ENCODE results near the gene TSPO. TPM values are rescaled to one million over a fixed set of nuclear protein-coding genes. Genes with fewer than 3 reads are reported as not detected.

The TSPO gene
- total RNA-seq, 1 experiment from 2014 or later: 195 TPM

- Mint-ChIP-seq H3K9me3 (ENCODE audit: low read depth, unreplicated experiment) (no peaks in the 10 kb centered on the region), H3K36me3 (ENCODE audit: insufficient read depth, unreplicated experiment) (no peaks in the 10 kb centered on the region), H3K27ac (ENCODE audit: unreplicated experiment) (no peak overlapping the region), H3K4me1 (ENCODE audit: low read depth, unreplicated experiment) (peaks cover 12% of the 10 kb centered on the region), H3K4me3 (ENCODE audit: low read depth, unreplicated experiment) (no peak overlapping the region), H3K27me3 (ENCODE audit: unreplicated experiment) (peaks cover 34% of the 10 kb centered on the region)
- intact Hi-C loops (cut with micrococcal nuclease; ENCODE audit: unreplicated experiment): no loop called here
- no TSS peak for BruUV-seq (replicated peaks)
- CTCF ChIA-PET: no interaction called here
- DNase-seq: no peak
- TF ChIP-seq, protein P1, sequence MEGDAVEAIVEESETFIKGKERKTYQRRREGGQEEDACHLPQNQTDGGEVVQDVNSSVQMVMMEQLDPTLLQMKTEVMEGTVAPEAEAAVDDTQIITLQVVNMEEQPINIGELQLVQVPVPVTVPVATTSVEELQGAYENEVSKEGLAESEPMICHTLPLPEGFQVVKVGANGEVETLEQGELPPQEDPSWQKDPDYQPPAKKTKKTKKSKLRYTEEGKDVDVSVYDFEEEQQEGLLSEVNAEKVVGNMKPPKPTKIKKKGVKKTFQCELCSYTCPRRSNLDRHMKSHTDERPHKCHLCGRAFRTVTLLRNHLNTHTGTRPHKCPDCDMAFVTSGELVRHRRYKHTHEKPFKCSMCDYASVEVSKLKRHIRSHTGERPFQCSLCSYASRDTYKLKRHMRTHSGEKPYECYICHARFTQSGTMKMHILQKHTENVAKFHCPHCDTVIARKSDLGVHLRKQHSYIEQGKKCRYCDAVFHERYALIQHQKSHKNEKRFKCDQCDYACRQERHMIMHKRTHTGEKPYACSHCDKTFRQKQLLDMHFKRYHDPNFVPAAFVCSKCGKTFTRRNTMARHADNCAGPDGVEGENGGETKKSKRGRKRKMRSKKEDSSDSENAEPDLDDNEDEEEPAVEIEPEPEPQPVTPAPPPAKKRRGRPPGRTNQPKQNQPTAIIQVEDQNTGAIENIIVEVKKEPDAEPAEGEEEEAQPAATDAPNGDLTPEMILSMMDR (IDR thresholded peaks at IDR 0.05; ENCODE audit: unreplicated experiment): no peak
These were observed 46.8 kb downstream of the TSPO start for GRCh38 chr22:43198126-43198525.

DNA sequence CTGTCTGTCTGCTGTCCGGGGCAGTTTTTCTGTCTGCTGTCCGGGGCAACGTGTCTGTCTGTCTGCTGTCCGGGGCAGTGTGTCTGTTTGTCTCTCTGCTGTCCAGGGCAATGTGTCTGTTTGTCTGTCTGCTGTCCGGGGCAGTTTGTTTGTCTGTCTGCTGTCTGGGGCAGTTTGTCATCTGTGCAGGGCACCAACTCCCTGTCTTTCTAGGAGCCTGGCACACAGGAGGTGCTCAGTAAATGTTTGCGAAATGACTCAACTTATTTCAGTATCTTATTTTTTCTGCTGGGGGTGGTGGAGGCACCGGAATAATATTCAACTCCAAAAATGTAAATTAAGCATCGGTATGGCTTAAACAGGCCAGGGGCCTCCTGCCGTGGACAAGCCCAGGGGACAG lies 47.6 kb downstream of the TSPO start:
- Mint-ChIP-seq H3K27ac (ENCODE audit: unreplicated experiment) (no peak overlapping the region), H3K36me3 (ENCODE audit: insufficient read depth, unreplicated experiment) (no peaks in the 10 kb centered on the region), H3K4me1 (ENCODE audit: low read depth, unreplicated experiment) (peaks cover 12% of the 10 kb centered on the region), H3K4me3 (ENCODE audit: low read depth, unreplicated experiment) (no peak overlapping the region), H3K27me3 (ENCODE audit: unreplicated experiment) (peaks cover 34% of the 10 kb centered on the region), H3K9me3 (ENCODE audit: low read depth, unreplicated experiment) (no peaks in the 10 kb centered on the region)
- no TSS peak for BruUV-seq (replicated peaks)
- intact Hi-C loops (cut with micrococcal nuclease; ENCODE audit: unreplicated experiment): no loop called here
- CTCF ChIA-PET: no interaction called here
- TF ChIP-seq, protein P1 (IDR thresholded peaks at IDR 0.05; ENCODE audit: unreplicated experiment): no peak
- DNase-seq: no peak

DNA sequence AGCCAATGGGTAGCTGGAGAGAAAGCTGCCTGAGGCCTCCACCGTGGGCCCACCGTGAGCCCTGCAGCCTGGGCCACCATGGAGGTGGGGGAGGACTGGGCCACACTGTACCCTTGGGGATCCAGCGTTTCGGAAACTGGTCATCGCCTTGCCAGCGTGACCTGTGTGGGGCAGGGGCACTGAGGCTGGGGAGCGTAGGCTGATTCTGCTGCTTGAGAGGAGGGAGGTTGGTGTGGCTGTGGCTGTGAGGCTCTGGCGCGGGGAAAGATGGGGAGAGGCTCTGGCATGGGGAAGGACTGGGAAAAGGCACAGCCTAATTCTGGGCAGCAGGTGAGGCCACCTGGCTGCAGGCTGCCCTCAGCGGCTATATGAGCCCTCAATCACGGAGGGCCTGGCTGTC lies 48.2 kb downstream of the TSPO start:
- Mint-ChIP-seq H3K27ac (ENCODE audit: unreplicated experiment) (no peak overlapping the region), H3K27me3 (ENCODE audit: unreplicated experiment) (peaks cover 34% of the 10 kb centered on the region), H3K4me3 (ENCODE audit: low read depth, unreplicated experiment) (no peak overlapping the region), H3K9me3 (ENCODE audit: low read depth, unreplicated experiment) (no peaks in the 10 kb centered on the region), H3K4me1 (ENCODE audit: low read depth, unreplicated experiment) (peaks cover 12% of the 10 kb centered on the region), H3K36me3 (ENCODE audit: insufficient read depth, unreplicated experiment) (no peaks in the 10 kb centered on the region)
- intact Hi-C loops (cut with micrococcal nuclease; ENCODE audit: unreplicated experiment): no loop called here
- TF ChIP-seq, protein P1 (IDR thresholded peaks at IDR 0.05; ENCODE audit: unreplicated experiment): no peak
- no peak for DNase-seq
- CTCF ChIA-PET: no interaction called here
- BruUV-seq (replicated peaks): no TSS peak

DNA sequence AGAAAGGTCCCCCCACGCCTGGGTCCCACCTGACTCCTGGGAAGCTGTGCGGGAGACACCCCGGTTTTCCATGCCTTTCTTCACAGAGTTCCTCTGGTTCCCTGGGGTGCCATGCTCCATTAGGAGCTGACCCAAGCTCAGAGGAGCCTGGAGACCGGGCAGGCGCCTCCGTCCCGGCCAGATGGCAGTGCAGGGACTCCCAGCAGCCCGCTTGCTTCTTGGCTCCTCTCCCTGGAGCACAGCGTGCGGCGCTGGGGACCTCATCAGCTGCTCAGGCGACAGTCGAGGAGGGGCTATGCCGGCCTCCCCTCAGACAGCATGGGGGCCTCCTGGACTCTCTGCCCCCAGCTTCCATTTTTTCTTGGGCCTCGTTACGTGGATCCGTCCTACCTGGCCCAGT lies 48.7 kb downstream of the TSPO start:
- TF ChIP-seq, protein P1 (IDR thresholded peaks at IDR 0.05; ENCODE audit: unreplicated experiment): no peak

More for the DNA sequence above, 48.7 kb downstream of the TSPO start:
- H3K4me3 Mint-ChIP-seq (ENCODE audit: low read depth, unreplicated experiment): no peak overlapping the region
- CTCF ChIA-PET: no interaction called here
- no peak overlapping the region for H3K27ac Mint-ChIP-seq (ENCODE audit: unreplicated experiment)
- no peaks in the 10 kb centered on the region for H3K36me3 Mint-ChIP-seq (ENCODE audit: insufficient read depth, unreplicated experiment)
- H3K4me1 Mint-ChIP-seq (ENCODE audit: low read depth, unreplicated experiment): peaks cover 12% of the 10 kb centered on the region
- no TSS peak for BruUV-seq (replicated peaks)
- intact Hi-C loops (cut with micrococcal nuclease; ENCODE audit: unreplicated experiment): no loop called here
- DNase-seq: no peak
- peaks cover 34% of the 10 kb centered on the region for H3K27me3 Mint-ChIP-seq (ENCODE audit: unreplicated experiment)
- no peaks in the 10 kb centered on the region for H3K9me3 Mint-ChIP-seq (ENCODE audit: low read depth, unreplicated experiment)
